BE2C (cell line): ENCODE results near the gene HDGFL2.
"Not testable (repeated sequence)": the region's sequence is repeated elsewhere in the genome, so short reads cannot be mapped to it uniquely, and the experiment has no call there.

Experiments used
- DNase-seq: peaks from one replicate; pipeline ENCODE4 v3.0.0-alpha.2; 2020
- H3K27me3 ChIP-seq: fragments of 250-450 bp; sonication (Bioruptor Pico); 2 replicates; pipeline ENCODE4 v1.5.1; 2020; ENCODE audit warnings: mild to moderate bottlenecking
- H3K36me3 ChIP-seq: fragments of 250-450 bp; sonication (Bioruptor Pico); 2 replicates; pipeline ENCODE4 v1.5.1; 2020; ENCODE audit warnings: mild to moderate bottlenecking
- H3K4me1 ChIP-seq: fragments of 250-450 bp; sonication (Bioruptor Pico); 2 replicates; pipeline ENCODE4 v1.5.1; 2020
- H3K4me3 ChIP-seq: 2 replicates; pipeline ENCODE4 v1.5.1; 2011; ENCODE audit warnings: low read depth, low read length
- H3K9me3 ChIP-seq: fragments of 250-450 bp; sonication (Bioruptor Pico); 2 replicates; pipeline ENCODE4 v1.5.1; 2020
- CTCF ChIP-seq: IDR thresholded peaks from 2 replicates; pipeline ENCODE4 v1.5.1; 2012; ENCODE audit warnings: mild to moderate bottlenecking, low read depth, low read length

The HDGFL2 gene

DNA sequence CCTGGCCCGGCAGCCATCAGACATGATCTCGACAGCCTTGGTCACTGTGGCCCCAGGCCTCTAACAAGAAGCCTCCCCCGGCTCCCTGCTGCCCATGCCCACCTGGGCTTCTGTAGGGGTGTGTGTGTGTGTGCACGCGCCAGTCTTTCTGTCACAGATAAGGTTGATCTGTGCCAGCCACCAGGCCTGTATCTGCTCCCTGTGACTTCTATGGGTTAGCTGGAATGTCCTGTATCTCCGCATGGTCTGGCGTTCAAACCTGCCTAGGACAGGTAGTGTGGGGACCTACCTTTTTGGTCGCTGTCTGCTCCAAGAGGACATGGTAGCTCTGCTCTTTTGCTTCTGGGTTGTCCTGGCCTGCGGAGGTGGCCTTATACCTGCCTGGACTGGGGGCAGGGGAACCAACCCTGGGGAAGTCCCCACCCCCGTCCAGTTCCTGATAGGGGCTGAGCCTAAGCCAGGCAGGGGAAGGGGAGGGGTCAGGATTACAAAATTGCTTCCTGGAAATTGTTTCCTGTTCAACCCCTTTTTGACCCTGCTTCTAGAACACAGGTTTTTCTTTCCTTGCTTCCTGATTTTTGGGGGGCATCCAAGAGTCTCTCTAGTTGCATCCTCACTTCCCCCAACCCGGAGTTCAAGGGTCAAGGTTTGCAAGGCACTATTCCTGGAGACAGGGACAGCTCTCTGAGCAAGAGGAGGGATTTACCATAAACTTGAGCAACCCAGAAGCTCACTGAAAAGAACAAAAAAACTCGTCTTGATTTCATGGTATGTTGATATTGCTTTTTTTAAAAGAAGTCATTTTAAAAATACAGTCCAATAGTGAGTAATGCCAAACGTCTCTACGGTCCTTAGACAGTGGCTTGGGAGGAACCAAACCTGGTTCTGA, 67.8 kb downstream of the HDGFL2 start, which contains the start of gene LRG1:
TSS of gene LRG1 (minus strand) at position 344 of the 889 bp plus-strand sequence. CDS start at position 321, 23 bp downstream.
- Histone ChIP-seq H3K36me3 (no peaks in the 10 kb centered on the region), H3K9me3 (no peaks in the 10 kb centered on the region), H3K27me3 (no peaks in the 10 kb centered on the region), H3K4me1 (peaks cover 3% of the 10 kb centered on the region), H3K4me3 (no peak within 1 kb of the TSS)
- TF ChIP-seq CTCF: no peak
- no peak for DNase-seq

DNA sequence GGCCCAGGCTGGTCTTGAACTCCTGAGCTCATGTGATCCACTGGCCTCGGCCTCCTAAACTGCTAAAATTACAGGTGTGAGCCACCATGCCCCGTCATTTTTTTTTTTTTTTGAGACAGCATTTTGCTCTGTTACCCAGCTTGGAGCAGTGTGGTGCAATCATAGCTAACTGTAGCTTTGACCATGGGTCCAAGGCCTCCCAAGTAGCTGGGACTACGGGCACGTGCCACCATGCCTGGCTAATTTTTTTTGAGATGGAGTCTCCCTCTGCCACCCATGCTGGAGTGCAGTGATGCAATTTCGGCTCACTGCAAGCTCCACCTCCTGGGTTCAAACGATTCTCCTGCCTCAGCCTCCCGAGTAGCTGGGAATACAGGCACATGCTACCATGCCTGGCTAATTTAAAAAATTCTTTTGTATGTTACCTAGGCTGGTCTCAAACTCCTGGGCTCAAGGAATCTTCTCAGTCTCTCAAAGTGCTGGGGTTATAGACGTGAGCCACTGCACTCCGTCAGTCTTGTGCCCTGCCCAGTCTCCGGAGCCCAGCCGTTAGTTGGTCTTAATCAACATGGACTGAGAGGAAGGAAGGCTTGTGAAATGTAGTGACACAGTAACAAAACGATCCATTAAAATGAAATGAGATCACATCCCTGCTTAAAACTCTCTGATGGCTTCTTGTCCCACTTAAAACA, 69.2 kb downstream of the HDGFL2 start:
- DNase-seq: no peak
- no peaks in the 10 kb centered on the region for H3K27me3 ChIP-seq
- H3K4me1 ChIP-seq: peaks cover 3% of the 10 kb centered on the region; the same call in 1 of the 2 replicates
- H3K36me3 ChIP-seq: no peaks in the 10 kb centered on the region
- no peak for TF ChIP-seq CTCF
- no peak overlapping the region for H3K4me3 ChIP-seq
- H3K9me3 ChIP-seq: no peaks in the 10 kb centered on the region

GRCh38 chr19:4541806-4542145, 69.7 kb downstream of the HDGFL2 start:
- H3K36me3 ChIP-seq: not testable (repeated sequence)

GRCh38 chr19:4542896-4543841, 71.1 kb downstream of the HDGFL2 start:
- TF ChIP-seq CTCF: no peak
- H3K9me3 ChIP-seq: no peaks in the 10 kb centered on the region
- H3K36me3 ChIP-seq: no peaks in the 10 kb centered on the region
- peaks cover 12% of the 10 kb centered on the region for H3K27me3 ChIP-seq
- no peak overlapping the region for H3K4me3 ChIP-seq
- DNase-seq: no peak
- no peaks in the 10 kb centered on the region for H3K4me1 ChIP-seq

More at GRCh38 chr19:4541806-4542145, 69.7 kb downstream of the HDGFL2 start:
- DNase-seq, H3K9me3 ChIP-seq, H3K4me1 ChIP-seq, H3K4me3 ChIP-seq, H3K27me3 ChIP-seq: not testable (repeated sequence)

GRCh38 chr19:4543842-4544647, 71.9 kb downstream of the HDGFL2 start:
- Histone ChIP-seq H3K4me1 (no peaks in the 10 kb centered on the region), H3K9me3 (no peaks in the 10 kb centered on the region), H3K36me3 (no peaks in the 10 kb centered on the region), H3K4me3 (no peak overlapping the region), H3K27me3 (peaks cover 20% of the 10 kb centered on the region)
- TF ChIP-seq CTCF: no peak
- no peak for DNase-seq
